Bronchial epithelial cell (primary cell): ENCODE results near the gene CD300C. TPM values are rescaled to one million over a fixed set of nuclear protein-coding genes. Genes with fewer than 3 reads are reported as not detected.

Experiments
- DNase-seq: peaks from one replicate; pipeline ENCODE4 v3.0.0-alpha.2; 2010; ENCODE audit warnings: low read depth
- FAIRE-seq: peaks from 2 replicates; lab custom pipeline; 2011; peaks lifted over from hg19 to GRCh38; lab: Jason Lieb, UNC
- H3K27me3 ChIP-seq: 2 replicates; pipeline ENCODE4 v1.5.1; 2011; ENCODE audit warnings: low read length; ENCODE audit not compliant: control insufficient read depth, insufficient read depth
- H3K36me3 ChIP-seq: 2 replicates; pipeline ENCODE4 v1.5.1; 2011; ENCODE audit warnings: low read length; ENCODE audit not compliant: control insufficient read depth, insufficient read depth
- H3K4me3 ChIP-seq: 2 replicates; pipeline ENCODE4 v1.5.1; 2011; ENCODE audit warnings: mild to moderate bottlenecking, low read depth, low read length, control low read depth
- CTCF ChIP-seq: IDR thresholded peaks from 2 replicates; pipeline ENCODE4 v1.5.1; 2011; ENCODE audit warnings: mild to moderate bottlenecking, moderate library complexity, low read length, control low read depth, inconsistent platforms; ENCODE audit not compliant: insufficient read depth, severe bottlenecking
- total RNA-seq: library from RNA; depleted of rRNA; stranded (reverse); fragments of >200 nt; gene quantifications from 2 replicates; pipeline ENCODE4 v1.2.1, GENCODE V29; 2014

Gene CD300C
- total RNA-seq, 1 donor from 2014 or later, result not detected

- TF ChIP-seq CTCF, result no peak
- no peaks in the 10 kb centered on the region for H3K27me3 ChIP-seq
- FAIRE-seq (no peak), DNase-seq (no peak)
- H3K4me3 ChIP-seq, result no peak overlapping the region
- no peaks in the 10 kb centered on the region for H3K36me3 ChIP-seq
These were observed 29.2 kb downstream of the CD300C start for GRCh38 chr17:74516561-74517328.

GRCh38 chr17:74515941-74516340 lies 30.0 kb downstream of the CD300C start:
- DNase-seq (no peak), FAIRE-seq (no peak)
- no peaks in the 10 kb centered on the region for H3K36me3 ChIP-seq

DNA sequence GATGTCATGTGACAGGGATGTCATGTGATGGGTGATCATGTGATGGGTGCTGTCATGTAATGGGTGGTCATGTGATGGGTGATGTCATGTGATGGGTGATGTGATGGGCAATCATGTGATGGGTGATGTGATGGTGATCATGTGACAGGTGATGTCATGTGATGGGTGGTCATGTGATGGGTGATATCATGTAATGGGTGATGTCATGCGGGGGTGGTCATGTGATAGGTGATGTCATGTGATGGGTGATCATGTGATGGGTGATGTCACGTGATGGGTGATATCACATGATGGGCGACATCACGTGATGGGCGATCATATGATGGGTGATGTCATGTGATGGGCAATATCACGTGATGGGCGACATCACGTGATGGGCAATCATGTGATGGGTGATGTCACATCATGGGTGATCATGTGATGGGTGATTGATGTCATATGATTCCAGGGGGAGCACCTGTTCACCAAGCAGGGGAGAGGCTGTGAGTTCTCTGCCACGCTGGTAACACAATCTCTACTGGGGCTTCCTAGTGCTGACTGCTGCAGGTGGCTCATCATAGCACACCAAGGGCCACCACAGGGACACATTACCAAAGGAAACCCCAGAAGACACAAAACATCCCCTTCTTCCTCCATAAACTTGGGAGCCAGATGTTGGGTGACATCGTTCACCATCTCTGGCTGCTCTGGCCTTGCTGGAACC lies 31.1 kb downstream of the CD300C start:
- TF ChIP-seq CTCF, result no peak
- FAIRE-seq (no peak), DNase-seq (no peak)
- no peaks in the 10 kb centered on the region for H3K27me3 ChIP-seq
- no peaks in the 10 kb centered on the region for H3K36me3 ChIP-seq
- no peak overlapping the region for H3K4me3 ChIP-seq

More at GRCh38 chr17:74515941-74516340, 30.0 kb downstream of the CD300C start:
- no peak for TF ChIP-seq CTCF
- Histone ChIP-seq H3K27me3 (no peaks in the 10 kb centered on the region), H3K4me3 (no peak overlapping the region)

- DNase-seq (peak; percentile 44), FAIRE-seq (peak; percentile 100)
- Histone ChIP-seq H3K4me3 (no peak overlapping the region), H3K36me3 (no peaks in the 10 kb centered on the region), H3K27me3 (no peaks in the 10 kb centered on the region)
- TF ChIP-seq CTCF, result no peak
These were observed 31.8 kb downstream of the CD300C start for GRCh38 chr17:74513987-74514631.

DNA sequence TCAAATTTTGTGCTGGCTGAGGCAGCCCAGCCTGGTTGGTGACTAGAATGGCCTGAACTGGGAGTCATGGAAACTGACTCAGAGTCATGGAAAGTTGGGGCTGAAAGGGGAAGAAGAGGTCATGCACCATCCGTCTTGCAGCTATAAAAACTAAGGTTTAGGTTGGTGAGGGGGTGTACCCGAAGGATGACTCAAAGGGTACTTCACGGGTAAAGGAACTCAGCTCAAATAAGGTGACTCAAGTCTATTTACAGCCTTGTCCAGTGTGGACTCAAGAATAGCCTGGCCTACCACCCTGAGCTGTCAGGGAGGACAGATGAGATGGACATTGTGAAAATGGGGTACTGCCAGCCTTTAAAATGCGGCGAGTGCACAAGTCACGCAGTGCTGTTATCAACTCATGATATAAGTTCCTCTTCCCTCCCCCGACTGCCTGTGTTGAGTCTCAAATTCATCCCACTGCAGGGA lies 33.3 kb downstream of the CD300C start:
- Histone ChIP-seq H3K36me3 (no peaks in the 10 kb centered on the region), H3K4me3 (no peak overlapping the region), H3K27me3 (no peaks in the 10 kb centered on the region)
- DNase-seq (peak; percentile 29), FAIRE-seq (no peak)
- no peak for TF ChIP-seq CTCF
